ENCODE results near the gene SASH1. TPM values are rescaled to one million over a fixed set of nuclear protein-coding genes. Genes with fewer than 3 reads are reported as not detected.

SASH1 gene
- total RNA-seq, 1 experiment from 2014 or later = 19.2 TPM

- no TSS peak for BruUV-seq (replicated peaks)
- DNase-seq (ENCODE audit: low spot score) = no peak
- Histone ChIP-seq H3K27me3 (replicated peaks; ENCODE audit: insufficient read depth, low read depth, low read length, poor library complexity) (no peaks in the 10 kb centered on the region), H3K4me1 (ENCODE audit: insufficient read depth, low read length, poor library complexity, severe bottlenecking) (no peaks in the 10 kb centered on the region), H3K27ac (ENCODE audit: low read depth, low read length, poor library complexity, severe bottlenecking) (no peak overlapping the region), H3K36me3 (ENCODE audit: insufficient read depth, low read length, poor library complexity, severe bottlenecking) (no peaks in the 10 kb centered on the region), H3K4me3 (ENCODE audit: low read depth, low read length, poor library complexity, severe bottlenecking) (no peak overlapping the region), H3K9me3 (ENCODE audit: low read depth, low read length, poor library complexity, severe bottlenecking) (no peaks in the 10 kb centered on the region)
- CTCF ChIA-PET = interaction anchor here (0.5 kb wide), 1 partner anchor 319 kb away, joined by 9 read pairs; no protein-coding TSS in a partner anchor
- POLR2A ChIA-PET (ENCODE audit: low non-redundant PET) = interaction anchor here (0.6 kb wide), 1 partner anchor 313 kb away, joined by 4 read pairs; no protein-coding TSS in a partner anchor
- TF ChIP-seq CTCF (conservative IDR thresholded peaks at IDR 0.05; ENCODE audit: low read depth, low read length) (no peak), EZH2 (IDR thresholded peaks at IDR 0.05; ENCODE audit: borderline replicate concordance, low read depth, low read length, poor library complexity, severe bottlenecking) (no peak)
- intact Hi-C loops (cut with micrococcal nuclease; ENCODE audit: unreplicated experiment) = loop anchor here (5.0 kb wide), 3 partner anchors 119 to 1069 kb away; partner anchors contain the start of genes SAMD5 and SASH1
Observed at GRCh38 chr6:148460876-148461646, 118.4 kb downstream of the SASH1 start.

DNA sequence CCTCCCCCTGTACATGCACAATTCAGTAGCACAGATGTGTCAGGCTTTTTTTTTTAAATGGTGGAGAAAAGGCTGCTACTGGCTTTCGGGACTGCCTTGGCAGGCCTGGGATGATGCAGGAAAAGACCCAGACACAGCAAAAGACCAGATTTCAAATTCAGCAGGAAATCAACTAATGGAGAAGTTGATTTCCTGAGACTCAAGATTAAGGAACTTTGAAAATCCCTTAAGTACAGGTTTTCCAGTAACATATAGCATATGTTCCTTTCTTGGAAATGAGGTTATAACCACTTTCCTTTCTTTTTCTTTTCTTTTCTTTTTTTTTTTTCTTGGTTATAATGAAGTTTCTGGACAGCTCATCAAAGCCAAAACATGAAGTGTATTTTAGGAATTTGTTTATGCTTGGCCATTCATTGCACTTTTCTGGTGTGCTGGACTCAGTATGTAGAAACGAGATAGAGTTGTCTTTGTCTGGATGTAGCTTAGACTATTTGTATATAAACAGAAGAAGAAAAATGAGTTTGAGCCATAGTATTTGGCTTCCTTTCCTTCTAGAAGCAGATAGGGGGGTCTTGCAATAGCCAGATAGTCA, 119.4 kb downstream of the SASH1 start:
- H3K36me3 ChIP-seq (ENCODE audit: insufficient read depth, low read length, poor library complexity, severe bottlenecking) = no peaks in the 10 kb centered on the region
- no peaks in the 10 kb centered on the region for H3K9me3 ChIP-seq (ENCODE audit: low read depth, low read length, poor library complexity, severe bottlenecking)
- no peak overlapping the region for H3K4me3 ChIP-seq (ENCODE audit: low read depth, low read length, poor library complexity, severe bottlenecking)
- H3K27me3 ChIP-seq (replicated peaks; ENCODE audit: insufficient read depth, low read depth, low read length, poor library complexity) = no peaks in the 10 kb centered on the region
- intact Hi-C loops (cut with micrococcal nuclease; ENCODE audit: unreplicated experiment) = loop anchor here (5.0 kb wide), 3 partner anchors 120 to 1070 kb away; partner anchors contain the start of genes SAMD5 and SASH1
- no peak overlapping the region for H3K27ac ChIP-seq (ENCODE audit: low read depth, low read length, poor library complexity, severe bottlenecking)
- CTCF ChIA-PET = interaction anchor here (0.6 kb wide), 1 partner anchor 286 kb away, joined by 3 read pairs; no protein-coding TSS in a partner anchor
- no peak for DNase-seq (ENCODE audit: low spot score)
- BruUV-seq (replicated peaks) = no TSS peak
- POLR2A ChIA-PET (ENCODE audit: low non-redundant PET) = interaction anchor here (0.6 kb wide), 1 partner anchor 210 kb away, joined by 6 read pairs; no protein-coding TSS in a partner anchor
- H3K4me1 ChIP-seq (ENCODE audit: insufficient read depth, low read length, poor library complexity, severe bottlenecking) = no peaks in the 10 kb centered on the region
- TF ChIP-seq CTCF (conservative IDR thresholded peaks at IDR 0.05; ENCODE audit: low read depth, low read length) (no peak), EZH2 (IDR thresholded peaks at IDR 0.05; ENCODE audit: borderline replicate concordance, low read depth, low read length, poor library complexity, severe bottlenecking) (no peak)

GRCh38 chr6:148463671-148464070, 121.0 kb downstream of the SASH1 start:
- H3K27ac ChIP-seq (ENCODE audit: low read depth, low read length, poor library complexity, severe bottlenecking) = no peak overlapping the region
- no peaks in the 10 kb centered on the region for H3K4me1 ChIP-seq (ENCODE audit: insufficient read depth, low read length, poor library complexity, severe bottlenecking)
- CTCF ChIA-PET = interaction anchor here (0.6 to 1.2 kb wide), 2 partner anchors 284 to 286 kb away, joined by 3 to 9 read pairs; no protein-coding TSS in a partner anchor
- POLR2A ChIA-PET (ENCODE audit: low non-redundant PET) = no interaction called here
- intact Hi-C loops (cut with micrococcal nuclease; ENCODE audit: unreplicated experiment) = loop anchor here (1.0 to 5.0 kb wide), 5 partner anchors 65 to 1071 kb away; partner anchors contain the start of genes SAMD5 and SASH1
- H3K27me3 ChIP-seq (replicated peaks; ENCODE audit: insufficient read depth, low read depth, low read length, poor library complexity) = no peaks in the 10 kb centered on the region
- no peak for TF ChIP-seq CTCF (conservative IDR thresholded peaks at IDR 0.05; ENCODE audit: low read depth, low read length)
- TF ChIP-seq EZH2 (IDR thresholded peaks at IDR 0.05; ENCODE audit: borderline replicate concordance, low read depth, low read length, poor library complexity, severe bottlenecking) = no peak
- no peaks in the 10 kb centered on the region for H3K9me3 ChIP-seq (ENCODE audit: low read depth, low read length, poor library complexity, severe bottlenecking)
- BruUV-seq (replicated peaks) = no TSS peak
- no peak overlapping the region for H3K4me3 ChIP-seq (ENCODE audit: low read depth, low read length, poor library complexity, severe bottlenecking)
- DNase-seq (ENCODE audit: low spot score) = no peak
- H3K36me3 ChIP-seq (ENCODE audit: insufficient read depth, low read length, poor library complexity, severe bottlenecking) = no peaks in the 10 kb centered on the region

Measured in A673 (cell line).